Midbrain (tissue), 1 donor: ENCODE data around the gene SYPL1.

Experiments used
- DNase-seq: peaks from one replicate; lab custom pipeline; 2025; lab: John Stamatoyannopoulos, UW

SYPL1 gene

GRCh38 chr7:106121189-106121810, 9.2 kb upstream of the SYPL1 start:
- DNase-seq, result no peak

GRCh38 chr7:106120500-106120899, 8.4 kb upstream of the SYPL1 start:
- DNase-seq, result no peak

GRCh38 chr7:106119719-106120118, 7.6 kb upstream of the SYPL1 start:
- DNase-seq, result no peak

GRCh38 chr7:106117786-106118544, 5.9 kb upstream of the SYPL1 start:
- DNase-seq, result no peak

GRCh38 chr7:106116161-106116704, 4.1 kb upstream of the SYPL1 start:
- DNase-seq, result no peak

GRCh38 chr7:106114716-106115383, 2.7 kb upstream of the SYPL1 start:
- no peak for DNase-seq

- peak; percentile 13 for DNase-seq
Measured at GRCh38 chr7:106112972-106113421, 885 bp upstream of the SYPL1 start.

- peak; percentile 71 for DNase-seq
Measured at GRCh38 chr7:106111655-106112117, 426 bp downstream of the SYPL1 start.

- peak; percentile 71 for DNase-seq
Measured at GRCh38 chr7:106110885-106111654, 1.0 kb downstream of the SYPL1 start.

- no peak for DNase-seq
Measured at GRCh38 chr7:106110238-106110560, 1.9 kb downstream of the SYPL1 start.

- no peak for DNase-seq
Measured at GRCh38 chr7:106109521-106110237, 2.4 kb downstream of the SYPL1 start.

GRCh38 chr7:106108991-106109390, 3.1 kb downstream of the SYPL1 start:
- no peak for DNase-seq

GRCh38 chr7:106104721-106105260, 7.3 kb downstream of the SYPL1 start:
- no peak for DNase-seq

- no peak for DNase-seq
Measured at GRCh38 chr7:106102387-106102966, 9.6 kb downstream of the SYPL1 start.

- no peak for DNase-seq
Measured at GRCh38 chr7:106101726-106102125, 10.4 kb downstream of the SYPL1 start.

- no peak for DNase-seq
Measured at GRCh38 chr7:106100863-106101629, 11.1 kb downstream of the SYPL1 start.

GRCh38 chr7:106099539-106099938, 12.6 kb downstream of the SYPL1 start:
- DNase-seq, result no peak

GRCh38 chr7:106098889-106099288, 13.2 kb downstream of the SYPL1 start:
- DNase-seq, result no peak

GRCh38 chr7:106095634-106096033, 16.5 kb downstream of the SYPL1 start:
- no peak for DNase-seq

- no peak for DNase-seq
Measured at GRCh38 chr7:106094780-106095179, 17.3 kb downstream of the SYPL1 start.
